Heart right ventricle (tissue), 16 donors: ENCODE measurements around the gene SFTPB. TPM values are rescaled to one million over a fixed set of nuclear protein-coding genes. Genes with fewer than 3 reads are reported as not detected.

Experiments
- ATAC-seq, 8 donors: fragments of 200-7000 bp; cut with Tn5 transposase; one replicate each; pipeline ENCODE4 v1.9.1; 2020; ENCODE audit warnings: mild to moderate bottlenecking in 8 of 8, moderate library complexity in 8 of 8, moderate number of reproducible peaks in 1 of 8
- DNase-seq, 2 donors: peaks; one replicate each; pipeline ENCODE4 v3.0.0-alpha.2; 2020
- H3K27ac ChIP-seq, 10 donors: fragments of 200-600 bp; sonication (generic) in 2 of 10; one replicate each; pipeline versions ENCODE4 v1.5.0 to v1.8.0; 2020 to 2022; ENCODE audit warnings: mild to moderate bottlenecking in 3 of 10
- H3K27me3 ChIP-seq, 7 donors: fragments of 200-600 bp; one replicate each; pipeline ENCODE4 v1.8.0; 2021 to 2022; ENCODE audit warnings: mild to moderate bottlenecking in 2 of 7
- H3K36me3 ChIP-seq, 9 donors: fragments of 200-600 bp; sonication (generic) in 1 of 9; one replicate each; pipeline versions ENCODE4 v1.5.0 to v1.8.0; 2020 to 2022; ENCODE audit warnings: mild to moderate bottlenecking in 2 of 9
- H3K4me1 ChIP-seq, 9 donors: fragments of 200-600 bp; sonication (generic) in 1 of 9; one replicate each; pipeline versions ENCODE4 v1.5.0 to v1.8.0; 2020 to 2022; ENCODE audit warnings: mild to moderate bottlenecking in 4 of 9
- H3K4me3 ChIP-seq, 10 donors: fragments of 200-600 bp; sonication (generic) in 2 of 10; one replicate each; pipeline versions ENCODE4 v1.5.0 to v1.8.0; 2020 to 2022; ENCODE audit warnings: mild to moderate bottlenecking in 7 of 10, moderate library complexity in 2 of 10
- H3K9me3 ChIP-seq, 11 donors: fragments of 200-600 bp in 10 of 11; sonication (generic) in 2 of 11; one replicate each; pipeline versions ENCODE4 v1.5.0 to v1.8.0; 2013 to 2022; ENCODE audit warnings: mild to moderate bottlenecking in 2 of 11, control low read depth in 1 of 11, moderate library complexity in 1 of 11
- WGBS, 2 donors: extraction: QIAGEN DNeasy Blood & Tissue Kit; methylation state at CpG; one replicate each; pipeline ENCODE4 v1.1.7; 2013; ENCODE audit warnings: inconsistent platforms in 1 of 2; 5-methylcytosine and 5-hydroxymethylcytosine counted together
- intact Hi-C, 10 donors: fragments of 100-400 bp; cut with DNase I; formaldehyde crosslinking; loops; one replicate each; pipeline versions ENCODE4 v1.11.1 to v1.14.2; 2022
- polyA plus RNA-seq, 2 donors: library from polyadenylated mRNA; stranded (reverse); fragments of 200-250 nt; gene quantifications; one replicate each; pipeline ENCODE4 v1.2.3, GENCODE V29; 2013
- total RNA-seq, 10 donors: library from RNA; stranded (reverse); fragmentation: NEBNext Ultra II Directional in 3 of 10; extraction: Animal tissue kit (Norgen Biotek cat#: 25700) in 3 of 10; gene quantifications; one replicate each; pipeline versions ENCODE4 v1.2.1 to v1.2.4, GENCODE V29; 2021 to 2023
- TF ChIP-seq, protein P1 (sequence below), 9 donors: fragments of 200-600 bp; sonication (generic) in 2 of 9; IDR thresholded peaks; one replicate each; pipeline versions ENCODE4 v1.5.0 to v1.8.0; 2021 to 2022; ENCODE audit warnings: antibody characterized with exemption in 9 of 9, mild to moderate bottlenecking in 5 of 9, moderate library complexity in 1 of 9
- donor health status: Arrhythmogenic right ventricular cardiomyopathy.
- donor health status: ischemic (EF 13 %, LVEDD 7.1; RV severe dilation, severe dysfunction).
- donor health status: healthy with polysubstance abuse.
- donor health status: DM: no; HTN: yes; CAD: no.
- donor health status: DM: no; HTN: no; CAD: no.
- donor health status: ischemic (EF 25% LVEDD 6.9; RV normal size, moderate dysfunction).
- donor health status: ischemic (EF 25% LVEDD 5.7; RV mildly dilated, moderate dysfunction).
- donor health status: healthy.
- donor health status: DM: yes; HTN: yes; CAD: no.
- donor health status: Ischemic cardiomyopathy.
- donor health status: ischemic (EF 35%, LVEDD 5.7; RV mildly dilated, moderate dysfunction).
- donor health status: nonischemic (EF 11% LVEDD 7.7; RV severe dilation, severe dysfunction).
- donor health status: DM: yes; HTN: yes; CAD: no.
- donor health status: PGD.
- donor health status: ischemic (EF 29% LVEDD 5.4; RV normal size, mild dysfunction).
- donor health status: nonischemic (EF 23%, LVEDD 6.1; RV moderate dilation, normal function).

The SFTPB gene
- total and polyA plus RNA-seq, 12 donors: 0.62 to 1.2 TPM; not detected in 10

DNA sequence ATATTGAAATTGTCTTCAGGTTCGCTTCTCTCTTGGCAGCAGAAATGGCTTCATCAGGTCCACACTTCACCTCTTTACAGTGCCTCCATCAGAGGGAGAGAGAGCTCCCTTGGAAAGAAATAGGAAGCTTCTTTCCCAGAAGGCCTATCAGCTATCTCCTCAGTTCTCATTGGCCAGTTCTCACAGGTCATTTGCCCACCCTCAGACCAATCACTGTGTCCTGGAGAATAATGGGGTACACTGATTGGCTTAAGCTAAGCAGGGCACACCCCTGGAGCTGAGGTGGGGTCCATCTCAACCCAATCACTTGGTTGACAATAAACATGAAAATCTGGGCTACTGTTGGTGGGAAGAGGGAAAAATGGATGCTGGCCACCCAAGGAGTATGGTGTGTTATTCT is 31.3 kb upstream of the SFTPB start:
- 95 to 100% methylated on average over 1 of the region's 1 CpG for WGBS, 2 donors
- ATAC-seq (no peak), DNase-seq (no peak)

DNA sequence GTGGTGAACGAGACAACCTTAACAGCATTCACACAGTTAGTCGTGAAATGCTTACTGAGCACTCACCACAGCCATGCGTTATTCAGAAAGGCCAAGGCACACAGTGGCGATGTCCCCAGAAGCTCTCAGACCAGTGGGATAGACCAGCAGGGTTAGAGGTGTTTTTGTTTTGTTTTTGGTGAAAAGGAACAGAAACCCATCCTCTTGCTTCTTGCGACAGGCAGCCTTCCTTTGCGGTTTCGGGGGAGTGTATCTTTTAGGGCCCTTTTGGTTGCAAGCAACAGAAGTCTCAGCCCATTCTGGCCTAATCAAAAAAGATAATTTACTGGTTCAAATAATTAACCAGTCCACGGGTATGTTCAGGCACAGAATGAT is 30.9 kb upstream of the SFTPB start:
- H3K4me3 ChIP-seq: peak overlapping the region in 1 of 10 donors; percentile 12
- intact Hi-C loops: no loop called here
- DNase-seq (no peak), ATAC-seq (no peak)
- no peaks in the 10 kb centered on the region for H3K36me3 ChIP-seq
- H3K4me1 ChIP-seq: peaks cover 0 to 37% (median 0%) of the 10 kb centered on the region in 9 donors
- no peaks in the 10 kb centered on the region for H3K27me3 ChIP-seq
- TF ChIP-seq, protein P1, sequence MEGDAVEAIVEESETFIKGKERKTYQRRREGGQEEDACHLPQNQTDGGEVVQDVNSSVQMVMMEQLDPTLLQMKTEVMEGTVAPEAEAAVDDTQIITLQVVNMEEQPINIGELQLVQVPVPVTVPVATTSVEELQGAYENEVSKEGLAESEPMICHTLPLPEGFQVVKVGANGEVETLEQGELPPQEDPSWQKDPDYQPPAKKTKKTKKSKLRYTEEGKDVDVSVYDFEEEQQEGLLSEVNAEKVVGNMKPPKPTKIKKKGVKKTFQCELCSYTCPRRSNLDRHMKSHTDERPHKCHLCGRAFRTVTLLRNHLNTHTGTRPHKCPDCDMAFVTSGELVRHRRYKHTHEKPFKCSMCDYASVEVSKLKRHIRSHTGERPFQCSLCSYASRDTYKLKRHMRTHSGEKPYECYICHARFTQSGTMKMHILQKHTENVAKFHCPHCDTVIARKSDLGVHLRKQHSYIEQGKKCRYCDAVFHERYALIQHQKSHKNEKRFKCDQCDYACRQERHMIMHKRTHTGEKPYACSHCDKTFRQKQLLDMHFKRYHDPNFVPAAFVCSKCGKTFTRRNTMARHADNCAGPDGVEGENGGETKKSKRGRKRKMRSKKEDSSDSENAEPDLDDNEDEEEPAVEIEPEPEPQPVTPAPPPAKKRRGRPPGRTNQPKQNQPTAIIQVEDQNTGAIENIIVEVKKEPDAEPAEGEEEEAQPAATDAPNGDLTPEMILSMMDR (IDR thresholded peaks at IDR 0.05): no peak
- no peaks in the 10 kb centered on the region for H3K9me3 ChIP-seq
- 80 to 86% methylated on average over 8 of the region's 8 CpGs for WGBS, 2 donors
- H3K27ac ChIP-seq: peak overlapping the region in 1 of 10 donors; percentile 76

More for the DNA sequence above, 31.3 kb upstream of the SFTPB start:
- peak overlapping the region in 1 of 10 donors; percentile 76 for H3K27ac ChIP-seq
- H3K36me3 ChIP-seq: no peaks in the 10 kb centered on the region
- H3K9me3 ChIP-seq: no peaks in the 10 kb centered on the region
- H3K27me3 ChIP-seq: no peaks in the 10 kb centered on the region
- peaks cover 0 to 42% (median 0%) of the 10 kb centered on the region in 9 donors for H3K4me1 ChIP-seq
- no peak overlapping the region for H3K4me3 ChIP-seq
- intact Hi-C loops: no loop called here
- TF ChIP-seq, protein P1 (IDR thresholded peaks at IDR 0.05): no peak

DNA sequence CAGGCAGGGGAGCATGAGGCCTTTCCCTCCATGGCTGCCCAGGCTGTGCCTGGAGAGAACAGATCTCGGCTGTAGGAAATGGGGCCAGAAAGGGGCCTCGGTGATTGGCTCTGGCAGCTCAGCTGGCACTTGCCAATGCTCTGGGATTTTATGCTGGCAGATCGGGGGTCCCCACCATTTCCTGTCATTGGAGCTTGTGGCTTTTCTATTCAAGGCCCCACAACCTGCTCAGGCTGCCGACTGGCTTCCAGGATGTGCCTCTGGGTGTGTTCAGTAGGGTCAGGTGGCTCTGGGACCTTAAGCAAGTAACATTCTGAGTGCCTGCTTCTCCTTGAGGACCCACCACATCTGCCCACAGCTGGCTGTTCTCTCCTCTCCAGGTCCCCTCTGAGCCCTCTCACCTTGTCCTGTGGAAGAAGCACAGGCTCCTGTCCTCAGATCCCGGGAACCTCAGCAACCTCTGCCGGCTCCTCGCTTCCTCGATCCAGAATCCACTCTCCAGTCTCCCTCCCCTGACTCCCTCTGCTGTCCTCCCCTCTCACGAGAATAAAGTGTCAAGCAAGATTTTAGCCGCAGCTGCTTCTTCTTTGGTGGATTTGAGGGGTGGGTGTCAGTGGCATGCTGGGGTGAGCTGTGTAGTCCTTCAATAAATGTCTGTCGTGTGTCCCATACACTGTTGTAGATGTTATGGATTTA is 30.3 kb upstream of the SFTPB start:
- Histone ChIP-seq H3K27me3 (no peaks in the 10 kb centered on the region), H3K9me3 (no peaks in the 10 kb centered on the region), H3K36me3 (no peaks in the 10 kb centered on the region), H3K27ac (peak overlapping the region in 1 of 10 donors; percentile 76), H3K4me3 (peak overlapping the region in 1 of 10 donors; percentile 12), H3K4me1 (peaks cover 0 to 34% (median 0%) of the 10 kb centered on the region in 9 donors)
- ATAC-seq (peak in 1 of 8 donors; percentile 38), DNase-seq (no peak)
- TF ChIP-seq, protein P1 (IDR thresholded peaks at IDR 0.05): no peak
- WGBS, 2 donors: 71 to 77% methylated on average over 11 of the region's 11 CpGs
- intact Hi-C loops: no loop called here

DNA sequence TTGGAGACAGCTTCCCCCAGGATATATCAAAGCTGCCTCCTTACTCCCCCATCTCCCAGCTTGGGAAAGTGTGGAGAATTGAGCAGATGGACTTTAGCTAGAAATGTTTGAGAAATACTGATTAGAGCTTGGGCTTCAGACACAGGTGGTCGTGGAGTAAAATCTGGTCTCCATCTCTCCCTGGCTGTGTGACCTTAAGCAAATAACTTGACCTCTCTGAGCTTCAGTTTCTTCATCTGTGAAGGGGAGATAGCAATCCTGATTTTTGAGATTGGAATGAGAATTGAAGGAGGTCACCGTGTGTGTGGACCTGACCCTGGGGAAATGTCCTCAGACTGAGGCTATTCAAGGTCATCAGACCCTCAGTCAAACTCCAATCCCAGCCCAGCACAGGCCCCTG is 29.7 kb upstream of the SFTPB start:
- Histone ChIP-seq H3K27ac (peak overlapping the region in 1 of 10 donors; percentile 76), H3K27me3 (no peaks in the 10 kb centered on the region), H3K4me1 (peaks cover 0 to 28% (median 0%) of the 10 kb centered on the region in 9 donors), H3K36me3 (no peaks in the 10 kb centered on the region), H3K4me3 (no peak overlapping the region), H3K9me3 (no peaks in the 10 kb centered on the region)
- DNase-seq: no peak
- TF ChIP-seq, protein P1 (IDR thresholded peaks at IDR 0.05): no peak
- no peak for ATAC-seq
- intact Hi-C loops: no loop called here
- WGBS, 2 donors: 61 to 75% methylated on average over 2 of the region's 2 CpGs
